H1 (cell line): Measurements from ENCODE around the gene AK5. TPM values are rescaled to one million over a fixed set of nuclear protein-coding genes. Genes with fewer than 3 reads are reported as not detected.

ENCODE experiments used
- CBX8 ChIP-seq: fragments of 300-800, 300-1000 bp; sonication (generic); IDR thresholded peaks from 2 replicates; pipeline ENCODE4 v1.7.1; 2016; ENCODE audit warnings: low read depth, low read length, borderline replicate concordance
- CHD2 ChIP-seq: IDR thresholded peaks from 2 replicates; pipeline ENCODE4 v1.6.1; 2012; ENCODE audit warnings: low read length, improper control_type of control experiment
- EZH2 ChIP-seq: fragments of 200-600 bp; sonication (generic); IDR thresholded peaks from 2 replicates; pipeline ENCODE4 v1.7.1; 2012; ENCODE audit warnings: low read depth, mild to moderate bottlenecking, moderate library complexity, low read length, inconsistent platforms; ENCODE audit not compliant: severe bottlenecking
- GTF2F1 ChIP-seq: IDR thresholded peaks from 2 replicates; pipeline ENCODE4 v1.6.1; 2012; ENCODE audit warnings: low read depth, low read length, improper control_type of control experiment, borderline replicate concordance
- HDAC2 ChIP-seq, 2 experiments: fragments of 300-600 bp in 1 of 2; sonication (generic) in 1 of 2; IDR thresholded peaks; 2 replicates each; pipeline ENCODE4 v1.6.1; 2011 to 2012; ENCODE audit warnings: low read depth in 2 of 2, low read length in 2 of 2, mild to moderate bottlenecking in 2 of 2, moderate library complexity in 2 of 2, borderline replicate concordance in 1 of 2, inconsistent platforms in 1 of 2
- ZNF274 ChIP-seq: IDR thresholded peaks from 2 replicates; pipeline ENCODE4 v1.7.0; 2012; ENCODE audit warnings: low read length, borderline replicate concordance; ENCODE audit errors: extremely low read depth
- polyA plus RNA-seq, 7 experiments: library from polyadenylated mRNA; depleted of rRNA in 3 of 7; stranded (reverse) in 5 of 7; unstranded in 2 of 7; fragments of >200 nt in 5 of 7; fragments of 200-250 nt in 2 of 7; gene quantifications; 1 replicate in 5 of 7; 2 replicates in 1 of 7; 4 replicates in 1 of 7; pipeline versions ENCODE4 v1.2.1 to v1.2.3, GENCODE V29; 2011 to 2013; ENCODE audit warnings: missing spikeins in 2 of 7, mixed read lengths in 2 of 7
- total RNA-seq: library from RNA; stranded (reverse); fragmentation: NEBNext Ultra II Directional; extraction: Animal tissue kit (Norgen Biotek cat#: 25700); gene quantifications from 2 replicates; pipeline ENCODE4 v1.2.1, GENCODE V29; 2021

The AK5 gene
- total and polyA plus RNA-seq, 2 of the 8 experiments (the other 6 are each of a cell fraction or from before 2014, with no cell fraction given) = 2.0 to 7.1 TPM

DNA sequence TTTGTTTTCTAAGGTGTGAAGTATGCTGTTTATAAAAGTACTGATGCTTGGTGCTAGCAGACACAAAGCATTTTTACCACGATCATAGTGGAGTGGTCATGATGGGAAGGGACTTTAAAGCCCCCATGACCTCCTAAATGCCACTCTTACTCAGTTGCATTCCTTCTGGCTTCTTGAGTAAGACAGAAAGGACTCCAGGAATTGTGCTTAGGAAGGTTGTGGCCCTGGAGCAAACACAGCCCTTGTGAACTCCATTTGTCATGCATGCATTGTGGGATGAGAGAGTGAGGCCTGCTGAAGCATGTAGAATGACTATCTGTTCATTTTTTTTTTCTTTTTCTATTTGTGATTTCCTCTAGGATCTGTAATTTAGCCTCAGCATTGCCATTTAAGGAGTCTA is 34.2 kb downstream of the AK5 start (continued):
- TF ChIP-seq GTF2F1 (no peak), CHD2 (no peak), HDAC2 (IDR thresholded peaks at IDR 0.05; ENCODE audit: borderline replicate concordance in 1 of 2, low read depth in 2 of 2, low read length in 2 of 2) (no peak), EZH2 (no peak), ZNF274 (no peak), CBX8 (no peak)
